Measurements from ENCODE around the gene CEP295NL.

- TF ChIP-seq CTCF (IDR thresholded peaks at IDR 0.05) (no peak), EP300 (IDR thresholded peaks at IDR 0.05) (no peak), POLR2A (IDR thresholded peaks at IDR 0.05) (no peak), POLR2AphosphoS5 (IDR thresholded peaks at IDR 0.05) (peak; percentile 89)
Measured at GRCh38 chr17:78933959-78934568, 31.1 kb upstream of the CEP295NL start.

All from gastroesophageal sphincter (tissue), 3 donors.